Progenitor cell of endocrine pancreas (in vitro differentiated cells): ENCODE data around the gene CRISPLD2. TPM values are rescaled to one million over a fixed set of nuclear protein-coding genes. Genes with fewer than 3 reads are reported as not detected.

Experiments used
- DNase-seq: peaks from one replicate; pipeline ENCODE4 v3.0.0; 2021; ENCODE audit warnings: low spot score; ENCODE audit not compliant: unreplicated experiment
- H3K27ac Mint-ChIP-seq: 2 replicates; pipeline ENCODE4 v1.8.0; 2021; ENCODE audit warnings: mild to moderate bottlenecking, moderate library complexity, mixed read lengths
- H3K27me3 Mint-ChIP-seq: 2 replicates; pipeline ENCODE4 v1.8.0; 2021; ENCODE audit warnings: mixed read lengths
- H3K36me3 Mint-ChIP-seq: 2 replicates; pipeline ENCODE4 v1.8.0; 2022; ENCODE audit warnings: mixed read lengths; ENCODE audit not compliant: insufficient read depth
- H3K4me1 Mint-ChIP-seq: 2 replicates; pipeline ENCODE4 v1.8.0; 2021; ENCODE audit warnings: low read depth, mixed read lengths
- H3K4me3 Mint-ChIP-seq: 2 replicates; pipeline ENCODE4 v1.8.0; 2021; ENCODE audit warnings: low read depth, mild to moderate bottlenecking, moderate library complexity, mixed read lengths
- H3K9me3 Mint-ChIP-seq: 2 replicates; pipeline ENCODE4 v1.8.0; 2021; ENCODE audit warnings: low read depth, mixed read lengths
- total RNA-seq: library from RNA; stranded (reverse); gene quantifications from 2 replicates; pipeline ENCODE4 v1.2.1, GENCODE V29; 2021
- TF ChIP-seq, protein P1 (sequence below): fragments of 200-600 bp; sonication (generic); IDR thresholded peaks from one replicate; pipeline ENCODE4 v1.5.0; 2021; ENCODE audit warnings: antibody characterized with exemption, mild to moderate bottlenecking; ENCODE audit not compliant: unreplicated experiment

CRISPLD2 gene
- total RNA-seq, 1 donor from 2014 or later, result 11.0 TPM

- TF ChIP-seq, protein P1, sequence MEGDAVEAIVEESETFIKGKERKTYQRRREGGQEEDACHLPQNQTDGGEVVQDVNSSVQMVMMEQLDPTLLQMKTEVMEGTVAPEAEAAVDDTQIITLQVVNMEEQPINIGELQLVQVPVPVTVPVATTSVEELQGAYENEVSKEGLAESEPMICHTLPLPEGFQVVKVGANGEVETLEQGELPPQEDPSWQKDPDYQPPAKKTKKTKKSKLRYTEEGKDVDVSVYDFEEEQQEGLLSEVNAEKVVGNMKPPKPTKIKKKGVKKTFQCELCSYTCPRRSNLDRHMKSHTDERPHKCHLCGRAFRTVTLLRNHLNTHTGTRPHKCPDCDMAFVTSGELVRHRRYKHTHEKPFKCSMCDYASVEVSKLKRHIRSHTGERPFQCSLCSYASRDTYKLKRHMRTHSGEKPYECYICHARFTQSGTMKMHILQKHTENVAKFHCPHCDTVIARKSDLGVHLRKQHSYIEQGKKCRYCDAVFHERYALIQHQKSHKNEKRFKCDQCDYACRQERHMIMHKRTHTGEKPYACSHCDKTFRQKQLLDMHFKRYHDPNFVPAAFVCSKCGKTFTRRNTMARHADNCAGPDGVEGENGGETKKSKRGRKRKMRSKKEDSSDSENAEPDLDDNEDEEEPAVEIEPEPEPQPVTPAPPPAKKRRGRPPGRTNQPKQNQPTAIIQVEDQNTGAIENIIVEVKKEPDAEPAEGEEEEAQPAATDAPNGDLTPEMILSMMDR, result no peak
- Mint-ChIP-seq H3K36me3 (no peaks in the 10 kb centered on the region), H3K4me3 (no peak overlapping the region), H3K27me3 (peaks cover 7% of the 10 kb centered on the region), H3K27ac (no peak overlapping the region), H3K9me3 (no peaks in the 10 kb centered on the region), H3K4me1 (no peaks in the 10 kb centered on the region)
- no peak for DNase-seq
Observed at GRCh38 chr16:84941921-84942320, 122.1 kb downstream of the CRISPLD2 start.

DNA sequence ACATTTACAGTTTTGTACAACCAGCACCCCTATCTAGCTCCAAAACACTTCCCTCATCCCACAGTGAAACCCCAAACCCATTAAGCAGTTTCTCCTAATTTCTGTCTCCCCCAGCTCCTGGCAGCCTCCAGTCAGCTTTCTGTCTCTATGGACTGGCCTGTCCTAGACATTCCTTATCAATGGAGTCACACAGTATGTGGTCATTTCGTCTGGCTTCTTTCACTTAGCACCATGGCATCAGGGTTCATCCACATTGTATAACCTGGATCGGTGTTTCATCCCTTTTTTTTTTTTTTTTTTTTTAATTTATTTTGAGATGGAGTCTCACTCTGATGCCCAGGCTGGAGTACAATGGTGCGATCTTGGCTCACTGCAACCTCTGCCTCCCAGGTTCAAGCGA is 123.0 kb downstream of the CRISPLD2 start:
- no peak overlapping the region for H3K4me3 Mint-ChIP-seq
- H3K4me1 Mint-ChIP-seq, result no peaks in the 10 kb centered on the region
- H3K27me3 Mint-ChIP-seq, result peaks cover 7% of the 10 kb centered on the region
- TF ChIP-seq, protein P1, result no peak
- no peak for DNase-seq
- no peaks in the 10 kb centered on the region for H3K36me3 Mint-ChIP-seq
- no peaks in the 10 kb centered on the region for H3K9me3 Mint-ChIP-seq
- H3K27ac Mint-ChIP-seq, result no peak overlapping the region

GRCh38 chr16:84943620-84944019 is 123.8 kb downstream of the CRISPLD2 start:
- H3K27ac Mint-ChIP-seq, result no peak overlapping the region
- H3K36me3 Mint-ChIP-seq, result no peaks in the 10 kb centered on the region
- H3K27me3 Mint-ChIP-seq, result peaks cover 7% of the 10 kb centered on the region
- TF ChIP-seq, protein P1, result no peak
- no peak overlapping the region for H3K4me3 Mint-ChIP-seq
- H3K9me3 Mint-ChIP-seq, result no peaks in the 10 kb centered on the region
- no peak for DNase-seq
- H3K4me1 Mint-ChIP-seq, result no peaks in the 10 kb centered on the region

GRCh38 chr16:84947022-84947421 is 127.2 kb downstream of the CRISPLD2 start:
- Mint-ChIP-seq H3K27ac (no peak overlapping the region), H3K36me3 (no peaks in the 10 kb centered on the region), H3K9me3 (no peaks in the 10 kb centered on the region), H3K27me3 (peaks cover 3% of the 10 kb centered on the region), H3K4me3 (no peak overlapping the region), H3K4me1 (no peaks in the 10 kb centered on the region)
- no peak for DNase-seq
- TF ChIP-seq, protein P1, result no peak

- no peak for DNase-seq
Observed at GRCh38 chr16:84947996-84948850, 128.4 kb downstream of the CRISPLD2 start.

More at GRCh38 chr16:84947996-84948850, 128.4 kb downstream of the CRISPLD2 start:
- TF ChIP-seq, protein P1, result no peak
- Mint-ChIP-seq H3K4me1 (peaks cover 9% of the 10 kb centered on the region), H3K4me3 (no peak overlapping the region), H3K9me3 (no peaks in the 10 kb centered on the region), H3K27me3 (peaks cover 3% of the 10 kb centered on the region), H3K36me3 (no peaks in the 10 kb centered on the region), H3K27ac (no peak overlapping the region)
